Astrocyte (in vitro differentiated cells and primary cell): ENCODE results near the gene CBFA2T2.

ENCODE experiments used
- EZH2 ChIP-seq: IDR thresholded peaks from 2 replicates; pipeline ENCODE4 v1.6.1; 2012; ENCODE audit warnings: mild to moderate bottlenecking, low read length, inconsistent platforms; ENCODE audit not compliant: insufficient read depth
- TF ChIP-seq, protein P1 (sequence below): IDR thresholded peaks from 2 replicates; pipeline ENCODE4 v1.5.1; 2011; ENCODE audit warnings: low read depth, mild to moderate bottlenecking, inconsistent platforms, low read length, moderate library complexity; ENCODE audit not compliant: insufficient read depth

DNA sequence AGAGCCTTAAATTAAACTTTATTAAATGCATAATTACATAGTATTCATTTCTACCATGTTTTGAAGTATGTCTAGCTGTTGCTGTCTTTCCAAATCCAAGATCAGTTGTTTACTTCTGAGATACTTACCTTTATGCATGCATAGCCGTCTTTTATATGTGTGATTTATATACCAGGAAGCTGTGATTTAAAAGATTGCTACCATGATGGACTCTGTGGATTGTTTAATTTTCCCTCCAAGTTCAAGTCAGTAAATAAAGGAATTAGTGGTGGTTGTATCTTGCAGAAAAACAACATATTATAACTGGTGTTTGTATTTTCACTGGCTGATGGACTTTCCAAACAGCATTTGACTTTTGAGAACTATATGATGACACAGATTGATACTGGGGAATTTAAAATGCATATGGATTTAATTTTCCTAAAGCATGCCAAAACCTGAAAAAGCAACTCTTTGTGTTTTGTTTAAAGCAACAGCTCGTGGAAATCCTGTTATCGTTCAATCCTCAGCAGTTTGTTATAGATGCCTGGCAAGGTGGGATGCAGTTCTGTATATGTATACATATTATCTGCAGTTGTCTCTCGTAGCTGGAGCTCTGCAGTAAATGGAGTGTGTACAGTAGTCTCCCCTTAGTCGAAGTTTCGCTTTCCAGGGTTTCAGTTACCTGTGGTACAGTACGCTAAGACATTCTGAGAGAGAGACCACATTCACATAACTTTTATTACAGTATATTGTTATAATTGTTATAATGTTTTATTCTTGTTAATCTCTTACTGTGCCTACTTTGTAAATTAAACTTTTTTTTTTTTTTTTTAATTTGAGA is 77.1 kb downstream of the CBFA2T2 start:
- TF ChIP-seq, protein P1, sequence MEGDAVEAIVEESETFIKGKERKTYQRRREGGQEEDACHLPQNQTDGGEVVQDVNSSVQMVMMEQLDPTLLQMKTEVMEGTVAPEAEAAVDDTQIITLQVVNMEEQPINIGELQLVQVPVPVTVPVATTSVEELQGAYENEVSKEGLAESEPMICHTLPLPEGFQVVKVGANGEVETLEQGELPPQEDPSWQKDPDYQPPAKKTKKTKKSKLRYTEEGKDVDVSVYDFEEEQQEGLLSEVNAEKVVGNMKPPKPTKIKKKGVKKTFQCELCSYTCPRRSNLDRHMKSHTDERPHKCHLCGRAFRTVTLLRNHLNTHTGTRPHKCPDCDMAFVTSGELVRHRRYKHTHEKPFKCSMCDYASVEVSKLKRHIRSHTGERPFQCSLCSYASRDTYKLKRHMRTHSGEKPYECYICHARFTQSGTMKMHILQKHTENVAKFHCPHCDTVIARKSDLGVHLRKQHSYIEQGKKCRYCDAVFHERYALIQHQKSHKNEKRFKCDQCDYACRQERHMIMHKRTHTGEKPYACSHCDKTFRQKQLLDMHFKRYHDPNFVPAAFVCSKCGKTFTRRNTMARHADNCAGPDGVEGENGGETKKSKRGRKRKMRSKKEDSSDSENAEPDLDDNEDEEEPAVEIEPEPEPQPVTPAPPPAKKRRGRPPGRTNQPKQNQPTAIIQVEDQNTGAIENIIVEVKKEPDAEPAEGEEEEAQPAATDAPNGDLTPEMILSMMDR, result no peak
- TF ChIP-seq EZH2, result no peak
